HG02970 (cell line): ENCODE data around the gene USO1.
"Not testable (repeated sequence)": the region's sequence is repeated elsewhere in the genome, so short reads cannot be mapped to it uniquely, and the experiment has no call there.

Source experiments
- ATAC-seq: cut with Tn5 transposase; IDR thresholded peaks from one replicate; pipeline ENCODE4 v1.9.1; 2021; ENCODE audit warnings: mild to moderate bottlenecking, moderate library complexity, moderate number of reproducible peaks; ENCODE audit not compliant: unreplicated experiment, low FRiP score

USO1 gene

DNA sequence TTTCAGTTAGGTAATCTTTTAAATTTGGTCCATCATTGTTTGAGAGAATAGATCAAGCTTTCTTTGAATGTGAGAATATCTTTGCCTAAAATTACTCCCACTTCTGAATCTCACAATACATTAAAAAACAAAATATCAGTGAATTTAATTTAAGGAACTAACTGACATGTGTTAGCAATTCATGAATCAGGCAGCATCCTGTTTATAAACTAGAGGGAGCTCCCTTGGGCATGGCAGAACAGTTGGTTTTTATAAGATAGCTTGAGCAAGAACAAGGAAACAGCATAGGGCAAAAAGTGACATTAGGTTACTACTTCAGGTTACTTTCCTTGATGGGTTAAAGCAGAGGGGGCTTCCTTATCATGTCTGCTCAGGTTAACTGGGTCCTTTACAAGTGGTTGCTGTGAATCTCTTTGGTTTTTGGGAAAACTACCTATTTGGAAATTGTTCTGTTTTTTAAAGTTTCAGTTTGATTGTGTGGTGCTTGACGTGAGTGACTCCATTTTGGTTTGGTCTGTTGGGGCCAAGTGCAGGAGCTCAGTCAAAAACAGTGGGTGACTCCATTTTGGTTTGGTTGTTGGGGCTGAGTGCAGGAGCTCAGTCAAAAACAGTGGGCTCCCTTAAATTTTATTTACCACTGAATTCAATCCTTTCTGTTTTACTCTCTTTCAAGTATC, 109.9 kb downstream of the USO1 start:
- ATAC-seq, result no peak

DNA sequence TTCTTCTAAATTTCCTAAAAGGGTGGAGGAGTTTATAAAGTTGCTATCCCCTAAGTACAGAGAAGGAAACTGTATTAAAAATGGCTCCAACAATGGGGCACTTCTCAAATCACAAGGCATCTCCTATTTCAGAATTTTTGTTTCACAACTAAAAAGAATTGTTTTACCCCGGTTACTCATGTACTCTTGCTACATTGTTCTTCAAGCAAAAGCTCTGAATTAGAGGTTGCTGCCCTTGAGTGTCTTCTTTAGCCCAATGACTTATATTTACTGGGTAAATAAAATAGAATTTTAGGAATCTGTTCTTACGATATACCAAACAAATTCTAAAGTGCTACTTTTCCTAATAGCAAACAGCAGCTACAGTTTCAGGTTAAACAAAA, 110.4 kb downstream of the USO1 start:
- ATAC-seq, result no peak

DNA sequence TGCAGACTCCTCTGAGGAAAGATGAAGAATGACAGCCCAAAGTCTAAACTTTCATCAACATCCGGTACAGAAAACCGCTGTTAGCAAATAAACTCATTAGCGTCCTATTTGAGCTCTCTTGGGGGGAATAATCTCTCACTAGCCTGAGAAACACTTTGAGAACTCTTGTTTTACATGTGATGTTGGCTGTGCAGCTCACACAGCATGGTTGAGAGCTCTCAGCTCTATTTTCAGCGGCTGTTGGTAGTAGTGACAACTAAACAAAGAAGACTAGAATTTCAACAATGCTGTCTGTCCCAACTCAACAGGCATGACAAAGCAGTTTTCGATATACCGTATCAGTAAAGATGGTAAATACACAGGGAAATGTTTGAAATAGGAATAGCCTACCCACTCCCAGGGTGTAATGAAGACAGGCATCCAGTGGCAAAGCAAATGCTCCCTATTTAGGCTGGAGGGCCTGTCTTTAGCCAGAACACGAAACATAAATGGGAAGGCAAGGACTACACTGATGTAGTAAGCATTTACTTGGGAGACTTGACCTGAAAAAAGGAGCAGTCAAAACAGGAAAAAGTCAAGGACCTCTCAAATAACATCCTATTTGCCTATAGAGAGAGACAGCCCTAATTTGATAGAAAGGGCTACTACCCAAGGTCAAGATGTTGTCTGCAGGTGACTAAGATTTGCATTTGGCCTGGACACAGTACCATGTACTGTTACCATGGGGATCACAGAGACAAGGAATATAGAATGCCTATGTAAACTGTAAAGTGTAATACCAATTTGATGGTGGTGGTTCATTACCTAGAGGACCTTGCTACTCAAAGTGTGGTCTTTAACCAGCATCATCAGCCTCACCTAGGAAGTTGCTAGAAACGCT, 117.5 kb downstream of the USO1 start:
- ATAC-seq, result no peak

DNA sequence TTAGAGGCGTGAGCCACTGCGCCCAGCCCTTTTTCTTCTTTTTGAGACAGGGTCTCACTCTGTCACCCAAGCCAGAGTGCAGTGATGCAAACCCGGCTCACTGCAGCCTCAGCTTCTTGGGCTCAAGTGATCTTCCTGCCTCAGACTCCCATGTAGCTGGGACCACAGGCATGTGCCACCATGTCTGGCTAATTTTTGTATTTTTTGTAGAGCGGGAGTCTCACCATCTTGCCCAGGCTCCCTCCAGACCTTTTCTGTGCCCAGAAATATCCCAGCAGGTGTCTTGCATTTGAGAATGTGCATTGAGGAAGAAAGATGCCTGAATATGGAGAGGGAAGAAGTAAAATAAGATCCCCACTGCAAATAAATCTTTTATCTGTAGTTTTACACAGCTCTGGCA, 119.2 kb downstream of the USO1 start:
- ATAC-seq, result no peak

DNA sequence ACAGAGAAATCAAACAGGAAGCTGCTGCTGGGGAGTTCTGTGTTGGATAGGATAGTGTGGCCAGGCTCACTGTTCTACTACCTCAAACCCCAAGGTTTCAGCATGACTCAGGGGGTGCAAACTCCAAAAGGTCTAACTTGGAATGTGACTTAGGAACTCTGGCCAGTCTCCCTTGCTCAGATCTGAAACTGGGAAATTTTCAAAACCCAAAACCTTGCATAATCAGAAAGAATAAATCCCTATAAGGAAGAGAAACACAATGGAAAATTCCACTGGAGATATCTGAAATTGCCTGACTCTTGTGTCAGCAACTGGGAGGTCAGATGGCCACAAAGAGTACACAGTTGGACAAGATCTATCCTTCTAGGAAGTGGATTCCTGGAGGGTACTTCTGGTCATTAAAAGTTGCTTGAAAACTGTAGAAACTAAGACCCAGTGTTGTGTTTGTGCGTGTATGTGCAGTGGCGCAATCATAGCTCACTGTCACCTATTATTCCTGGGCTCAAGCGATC, 119.8 kb downstream of the USO1 start:
- ATAC-seq, result no peak

DNA sequence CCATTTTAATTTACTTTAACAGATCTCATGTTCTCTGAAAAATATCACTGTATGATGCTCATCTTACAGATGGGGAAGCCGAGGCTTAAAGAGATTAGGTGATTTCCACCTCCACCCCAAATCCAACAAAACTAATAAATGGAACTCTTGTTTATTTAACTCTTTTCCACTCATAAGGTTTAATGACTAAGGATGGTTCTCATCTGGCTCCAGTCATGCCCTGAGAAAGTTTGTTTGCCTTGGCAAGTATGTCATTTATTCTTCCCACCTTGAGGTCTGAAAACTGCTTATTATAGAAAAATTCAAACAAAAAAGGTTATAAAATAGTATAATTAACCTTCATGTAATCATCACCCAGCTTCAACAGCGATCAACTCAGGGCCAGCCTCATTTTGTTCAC, 121.6 kb downstream of the USO1 start:
- no peak for ATAC-seq

DNA sequence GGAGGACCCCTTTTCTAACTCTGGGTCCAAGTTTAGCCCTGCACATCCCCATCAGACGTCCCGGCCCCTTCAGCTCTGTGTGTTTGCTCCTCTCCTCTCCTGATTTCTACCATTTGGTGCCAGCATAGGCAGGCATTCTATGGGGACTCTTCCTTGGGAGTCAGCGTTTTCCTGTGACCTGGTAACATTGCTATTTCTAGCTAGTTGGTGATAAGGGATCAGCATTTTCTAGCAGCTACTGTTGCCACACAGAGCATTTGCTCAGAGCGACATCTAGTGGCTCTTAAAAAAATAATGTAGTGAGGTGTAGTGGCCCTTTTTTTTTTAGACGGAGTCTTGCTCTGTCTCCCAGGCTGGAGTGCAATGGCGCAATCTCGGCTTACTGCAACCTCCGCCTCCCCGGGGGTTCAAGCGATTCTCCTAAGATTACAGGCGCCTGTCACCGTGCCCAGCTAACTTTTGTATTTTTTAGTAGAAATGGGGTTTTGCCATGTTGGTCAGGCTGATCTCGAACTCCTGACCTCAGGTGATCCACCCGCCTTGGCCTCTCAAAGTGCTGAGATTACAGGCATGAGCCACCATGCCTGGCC, 123.9 kb downstream of the USO1 start:
- ATAC-seq, result not testable (repeated sequence)

DNA sequence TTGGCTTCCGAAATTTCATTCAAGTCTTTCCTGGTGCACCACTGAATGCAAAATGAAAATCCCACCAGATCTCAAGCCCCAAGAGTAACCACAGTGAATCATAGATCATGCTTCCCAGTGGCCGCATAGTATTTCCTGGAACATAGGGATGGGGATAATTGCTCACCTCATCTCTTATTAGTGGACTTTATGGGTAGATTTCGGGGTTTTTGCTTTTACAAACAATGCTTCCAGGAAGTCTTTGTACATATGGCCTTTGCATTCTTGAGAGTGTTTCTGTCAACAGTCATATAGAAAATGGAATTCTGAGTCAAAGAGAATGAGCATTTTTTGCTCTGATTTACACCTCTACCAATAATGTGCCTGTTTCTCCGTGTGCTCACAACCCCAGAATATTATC, 124.5 kb downstream of the USO1 start:
- ATAC-seq, result no peak

DNA sequence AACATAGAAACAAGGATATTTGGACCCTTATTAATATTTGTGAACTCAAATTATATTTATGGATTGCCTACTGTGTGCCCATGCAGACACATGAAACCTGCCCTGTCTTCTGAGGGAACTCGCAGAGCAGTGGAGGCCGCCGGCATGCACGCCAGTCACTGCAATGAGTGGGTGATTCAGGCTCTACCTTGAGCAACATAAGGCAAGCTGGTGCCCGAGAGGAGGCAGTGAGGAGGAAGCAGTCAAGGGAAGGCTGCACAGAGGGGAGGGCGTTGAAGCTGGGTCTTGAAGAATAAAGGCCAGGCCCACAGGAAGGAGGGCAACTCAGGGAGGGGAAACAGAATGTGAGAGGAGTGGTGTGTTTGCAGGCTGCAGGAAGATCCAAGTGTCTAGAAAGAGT, 125.1 kb downstream of the USO1 start:
- no peak for ATAC-seq

DNA sequence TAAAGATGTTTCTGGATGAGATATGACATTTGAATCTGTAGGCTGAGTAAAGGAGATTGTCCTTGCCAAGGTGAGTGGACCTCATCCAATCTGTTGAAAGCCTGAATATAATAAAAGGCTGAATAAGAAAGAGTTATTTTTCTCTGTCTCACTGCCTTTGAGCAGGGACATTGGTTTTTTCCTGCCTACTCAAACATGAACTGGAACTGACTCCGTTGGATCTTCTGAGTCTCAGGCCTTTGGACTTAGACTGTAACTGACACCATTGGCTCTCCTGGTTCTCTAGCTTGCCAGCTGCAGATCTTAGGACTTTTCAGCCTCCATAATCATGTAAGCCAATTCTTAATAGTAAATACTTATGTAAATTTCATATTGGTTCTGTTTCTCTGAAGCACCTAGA, 134.3 kb downstream of the USO1 start:
- ATAC-seq, result no peak

DNA sequence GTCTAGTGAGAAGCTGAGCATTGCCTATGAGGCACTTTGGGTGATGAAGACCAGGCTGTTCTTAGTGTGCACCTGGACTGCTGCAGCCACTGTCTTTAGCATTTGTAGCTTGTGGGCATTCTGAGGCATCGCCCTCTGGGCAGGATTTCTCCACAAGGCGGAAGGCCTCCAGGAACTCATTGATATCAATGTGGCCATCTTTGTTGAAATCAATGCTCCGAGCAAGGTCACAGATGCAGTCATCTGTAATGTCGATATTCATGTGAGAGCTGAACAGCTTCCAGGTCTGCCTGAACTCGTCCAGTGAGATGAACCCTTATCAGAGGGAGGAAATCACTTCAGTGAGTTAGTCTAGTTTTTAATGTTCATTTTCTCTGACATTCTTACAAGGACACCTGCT, 136.2 kb downstream of the USO1 start:
- no peak for ATAC-seq
